H9 (cell line): Measurements from ENCODE around the gene EEF2KMT. TPM values are rescaled to one million over a fixed set of nuclear protein-coding genes. Genes with fewer than 3 reads are reported as not detected.

Source experiments
- DNase-seq: peaks from one replicate; pipeline ENCODE4 v3.0.0-alpha.2; 2017
- H2AFZ ChIP-seq: one replicate; pipeline ENCODE4 v1.6.1; 2013; ENCODE audit warnings: mild to moderate bottlenecking, low read length, control low read depth, moderate library complexity
- H2AK5ac ChIP-seq: 2 replicates; pipeline ENCODE4 v1.6.1; 2013; ENCODE audit warnings: low read length, control low read depth, mixed read lengths; ENCODE audit not compliant: insufficient read length
- H2BK120ac ChIP-seq: one replicate; pipeline ENCODE4 v1.6.1; 2013; ENCODE audit warnings: low read depth, mild to moderate bottlenecking, low read length, control low read depth, inconsistent platforms; ENCODE audit not compliant: poor library complexity, severe bottlenecking
- H2BK12ac ChIP-seq: 2 replicates; pipeline ENCODE4 v1.6.1; 2013; ENCODE audit warnings: low read length, control low read depth, mixed read lengths, low read depth; ENCODE audit not compliant: insufficient read length
- H2BK15ac ChIP-seq: 2 replicates; pipeline ENCODE4 v1.6.1; 2013; ENCODE audit warnings: low read depth, low read length, control low read depth
- H2BK20ac ChIP-seq: one replicate; pipeline ENCODE4 v1.6.1; 2013; ENCODE audit warnings: low read depth, mild to moderate bottlenecking, low read length, control low read depth, inconsistent platforms; ENCODE audit not compliant: poor library complexity, severe bottlenecking
- H2BK5ac ChIP-seq: 2 replicates; pipeline ENCODE4 v1.6.1; 2013; ENCODE audit warnings: low read length, control low read depth, mixed read lengths; ENCODE audit not compliant: insufficient read length
- H3K14ac ChIP-seq: 2 replicates; pipeline ENCODE4 v1.6.1; 2013; ENCODE audit warnings: low read length, control low read depth; ENCODE audit not compliant: insufficient read depth
- H3K18ac ChIP-seq: 2 replicates; pipeline ENCODE4 v1.6.1; 2013; ENCODE audit warnings: low read depth, mild to moderate bottlenecking, mixed read lengths, low read length, control low read depth; ENCODE audit not compliant: insufficient read length
- H3K23ac ChIP-seq: 2 replicates; pipeline ENCODE4 v1.6.1; 2013; ENCODE audit warnings: low read length, control low read depth, mixed read lengths, low read depth; ENCODE audit not compliant: insufficient read length
- H3K23me2 ChIP-seq: 2 replicates; pipeline ENCODE4 v1.6.1; 2013; ENCODE audit warnings: low read depth, mild to moderate bottlenecking, mixed read lengths, low read length, control low read depth; ENCODE audit not compliant: insufficient read length, poor library complexity, severe bottlenecking
- H3K27ac ChIP-seq: 2 replicates; pipeline ENCODE4 v1.5.1; 2013; ENCODE audit warnings: low read length, control low read depth, mixed read lengths, low read depth; ENCODE audit not compliant: insufficient read length
- H3K27me3 ChIP-seq: 2 replicates; pipeline ENCODE4 v1.6.1; 2013; ENCODE audit warnings: low read length, control low read depth, inconsistent platforms; ENCODE audit not compliant: insufficient read depth
- H3K4ac ChIP-seq: 2 replicates; pipeline ENCODE4 v1.6.1; 2013; ENCODE audit warnings: low read depth, mild to moderate bottlenecking, control low read depth, inconsistent platforms, low read length, moderate library complexity
- H3K4me1 ChIP-seq: 2 replicates; pipeline ENCODE4 v1.6.1; 2013; ENCODE audit warnings: low read length, control low read depth, inconsistent platforms; ENCODE audit not compliant: insufficient read depth
- H3K4me2 ChIP-seq: 2 replicates; pipeline ENCODE4 v1.6.1; 2013; ENCODE audit warnings: low read length, control low read depth, mixed read lengths; ENCODE audit not compliant: insufficient read length, insufficient read depth
- H3K56ac ChIP-seq: 2 replicates; pipeline ENCODE4 v1.6.1; 2013; ENCODE audit warnings: low read depth, mild to moderate bottlenecking, mixed read lengths, low read length, control low read depth; ENCODE audit not compliant: insufficient read length
- H3K79me1 ChIP-seq: 2 replicates; pipeline ENCODE4 v1.6.1; 2013; ENCODE audit warnings: low read depth, mild to moderate bottlenecking, moderate library complexity, low read length, control low read depth, inconsistent platforms; ENCODE audit not compliant: insufficient read depth, poor library complexity, severe bottlenecking
- H3K79me2 ChIP-seq: 2 replicates; pipeline ENCODE4 v1.6.1; 2013; ENCODE audit warnings: low read length, control low read depth, inconsistent platforms; ENCODE audit not compliant: insufficient read depth
- H3K9ac ChIP-seq: 2 replicates; pipeline ENCODE4 v1.6.1; 2013; ENCODE audit warnings: low read length, control low read depth, mixed read lengths; ENCODE audit not compliant: insufficient read length; ENCODE audit errors: extremely low read depth
- H3K9me3 ChIP-seq: one replicate; pipeline ENCODE4 v1.6.1; 2013; ENCODE audit warnings: low read depth, low read length, inconsistent platforms; ENCODE audit not compliant: control insufficient read depth
- H3T11ph ChIP-seq: one replicate; pipeline ENCODE4 v1.6.1; 2013; ENCODE audit warnings: mild to moderate bottlenecking, low read length, control low read depth, inconsistent platforms
- H4K20me1 ChIP-seq: one replicate; pipeline ENCODE4 v1.6.1; 2013; ENCODE audit not compliant: control insufficient read depth, insufficient read length, insufficient read depth
- H4K5ac ChIP-seq: 2 replicates; pipeline ENCODE4 v1.6.1; 2013; ENCODE audit warnings: low read depth, mild to moderate bottlenecking, mixed read lengths, low read length, control low read depth; ENCODE audit not compliant: insufficient read length
- H4K8ac ChIP-seq: replicated peaks from 2 replicates; pipeline ENCODE4 v1.6.1; 2013; ENCODE audit warnings: low read length, control low read depth, mixed read lengths, low read depth; ENCODE audit not compliant: insufficient read length
- H4K91ac ChIP-seq: 2 replicates; pipeline ENCODE4 v1.6.1; 2013; ENCODE audit warnings: low read depth, mild to moderate bottlenecking, moderate library complexity, mixed read lengths, low read length, control low read depth; ENCODE audit not compliant: insufficient read length
- H3K27ac Mint-ChIP-seq, 3 experiments: 2 replicates in 2 of 3; 3 replicates in 1 of 3; pipeline ENCODE4 v1.8.0; 2020 to 2021; ENCODE audit warnings: mixed read lengths in 3 of 3, mild to moderate bottlenecking in 1 of 3, moderate library complexity in 1 of 3
- H3K27me3 Mint-ChIP-seq: 2 replicates; pipeline ENCODE4 v1.8.0; 2021; ENCODE audit warnings: low read depth, mild to moderate bottlenecking, moderate library complexity, mixed read lengths
- H3K36me3 Mint-ChIP-seq, 3 experiments: 2 replicates in 2 of 3; 3 replicates in 1 of 3; pipeline ENCODE4 v1.8.0; 2020 to 2021; ENCODE audit warnings: low read depth in 3 of 3, mixed read lengths in 3 of 3; ENCODE audit not compliant: insufficient read depth in 1 of 3
- H3K4me1 Mint-ChIP-seq, 2 experiments: 2 replicates each; pipeline ENCODE4 v1.8.0; 2020; ENCODE audit warnings: mixed read lengths in 2 of 2
- H3K4me3 Mint-ChIP-seq, 2 experiments: 2 replicates in 1 of 2; 3 replicates in 1 of 2; pipeline ENCODE4 v1.8.0; 2020 to 2021; ENCODE audit warnings: mild to moderate bottlenecking in 2 of 2, mixed read lengths in 2 of 2, moderate library complexity in 1 of 2
- H3K9me3 Mint-ChIP-seq, 2 experiments: 2 replicates in 1 of 2; 3 replicates in 1 of 2; pipeline ENCODE4 v1.8.0; 2020; ENCODE audit warnings: mild to moderate bottlenecking in 2 of 2, mixed read lengths in 2 of 2, moderate library complexity in 1 of 2
- WGBS: extraction: QIAGEN DNeasy Blood & Tissue Kit; methylation state at CpG from one replicate; pipeline ENCODE4 v1.1.7; 2013; ENCODE audit warnings: missing lambda C conversion rate, low lambda C conversion rate, mixed read lengths; ENCODE audit not compliant: insufficient read length; ENCODE audit errors: extremely low coverage; 5-methylcytosine and 5-hydroxymethylcytosine counted together
- total RNA-seq: library from RNA; stranded (reverse); gene quantifications from 2 replicates; pipeline ENCODE4 v1.2.1, GENCODE V29; 2021
- TF ChIP-seq, protein P1 (sequence below): fragments of 200-600 bp; sonication (generic); conservative IDR thresholded peaks from 3 replicates; pipeline ENCODE4 v1.8.0; 2021; ENCODE audit warnings: antibody characterized with exemption, mild to moderate bottlenecking

Gene EEF2KMT
- total RNA-seq, 1 experiment from 2014 or later, result 16.4 TPM

DNA sequence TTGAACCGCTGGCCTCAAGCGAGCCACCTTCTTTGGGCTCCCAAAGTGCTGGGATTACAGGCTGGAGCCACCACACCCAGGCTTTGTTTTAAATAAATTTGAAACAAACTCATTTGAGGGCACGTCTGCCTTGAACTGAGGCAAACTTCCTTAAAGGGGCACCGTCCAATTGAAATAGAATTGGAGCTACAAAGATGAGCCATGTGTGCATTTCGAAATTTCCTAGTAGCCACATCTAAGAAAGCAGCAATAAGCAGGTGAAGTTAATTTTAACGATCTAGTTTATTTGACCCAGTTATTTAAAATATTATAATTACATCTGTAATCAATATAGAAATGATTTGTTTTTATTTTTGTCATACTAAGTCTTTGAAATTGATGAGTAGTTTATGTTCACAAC is 31.1 kb downstream of the EEF2KMT start:
- H2AK5ac ChIP-seq, result no peak overlapping the region
- H3K79me1 ChIP-seq, result no peaks in the 10 kb centered on the region
- H3K56ac ChIP-seq, result no peak overlapping the region
- no peaks in the 10 kb centered on the region for H3K23me2 ChIP-seq
- H2BK20ac ChIP-seq, result no peak overlapping the region
- H3K9me3 ChIP-seq, result no peaks in the 10 kb centered on the region
- H3K4ac ChIP-seq, result no peak overlapping the region
- H4K20me1 ChIP-seq, result no peaks in the 10 kb centered on the region
- H3K23ac ChIP-seq, result no peak overlapping the region
- no peaks in the 10 kb centered on the region; the same call in 1 of the 2 replicates for H3K27me3 Mint-ChIP-seq
- no peaks in the 10 kb centered on the region for H3K36me3 Mint-ChIP-seq
- no CpG with 5 or more reads among the region's 6 CpGs for WGBS
- H3K9me3 Mint-ChIP-seq, result no peaks in the 10 kb centered on the region; a peak in 3 of 5 replicates
- peaks cover 13 to 15% of the 10 kb centered on the region in 2 experiments for H3K4me1 Mint-ChIP-seq
- TF ChIP-seq, protein P1, sequence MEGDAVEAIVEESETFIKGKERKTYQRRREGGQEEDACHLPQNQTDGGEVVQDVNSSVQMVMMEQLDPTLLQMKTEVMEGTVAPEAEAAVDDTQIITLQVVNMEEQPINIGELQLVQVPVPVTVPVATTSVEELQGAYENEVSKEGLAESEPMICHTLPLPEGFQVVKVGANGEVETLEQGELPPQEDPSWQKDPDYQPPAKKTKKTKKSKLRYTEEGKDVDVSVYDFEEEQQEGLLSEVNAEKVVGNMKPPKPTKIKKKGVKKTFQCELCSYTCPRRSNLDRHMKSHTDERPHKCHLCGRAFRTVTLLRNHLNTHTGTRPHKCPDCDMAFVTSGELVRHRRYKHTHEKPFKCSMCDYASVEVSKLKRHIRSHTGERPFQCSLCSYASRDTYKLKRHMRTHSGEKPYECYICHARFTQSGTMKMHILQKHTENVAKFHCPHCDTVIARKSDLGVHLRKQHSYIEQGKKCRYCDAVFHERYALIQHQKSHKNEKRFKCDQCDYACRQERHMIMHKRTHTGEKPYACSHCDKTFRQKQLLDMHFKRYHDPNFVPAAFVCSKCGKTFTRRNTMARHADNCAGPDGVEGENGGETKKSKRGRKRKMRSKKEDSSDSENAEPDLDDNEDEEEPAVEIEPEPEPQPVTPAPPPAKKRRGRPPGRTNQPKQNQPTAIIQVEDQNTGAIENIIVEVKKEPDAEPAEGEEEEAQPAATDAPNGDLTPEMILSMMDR, result no peak
- no peaks in the 10 kb centered on the region for H3K4me1 ChIP-seq
- no peak overlapping the region for H2BK12ac ChIP-seq
- H4K5ac ChIP-seq, result no peak overlapping the region
- no peak overlapping the region for H4K91ac ChIP-seq
- H3K4me2 ChIP-seq, result no peak overlapping the region
- no peaks in the 10 kb centered on the region for H3K27me3 ChIP-seq
- no peak overlapping the region for H3K4me3 Mint-ChIP-seq
- H3K27ac Mint-ChIP-seq, result no peak overlapping the region
- no peak overlapping the region for H3K27ac ChIP-seq
- no peak overlapping the region for H3K18ac ChIP-seq
- no peak overlapping the region for H4K8ac ChIP-seq
- H2BK120ac ChIP-seq, result no peak overlapping the region
- no peak overlapping the region for H2BK5ac ChIP-seq
- H3T11ph ChIP-seq, result no peak overlapping the region
- H3K79me2 ChIP-seq, result no peaks in the 10 kb centered on the region
- H2BK15ac ChIP-seq, result no peak overlapping the region
- DNase-seq, result no peak
- no peak overlapping the region for H3K9ac ChIP-seq
- no peak overlapping the region for H2AFZ ChIP-seq
- H3K14ac ChIP-seq, result no peak overlapping the region
